SK-N-SH (cell line): ENCODE data around the gene CCDC148. TPM values are rescaled to one million over a fixed set of nuclear protein-coding genes. Genes with fewer than 3 reads are reported as not detected.

Experiments used
- CTCF ChIA-PET: fragments of 300-600, 350-600 bp; formaldehyde crosslinking; extraction: SDS; loops from one replicate; lab custom pipeline; 2021; lab: Yijun Ruan, JAX
- POLR2A ChIA-PET: fragments of 350-600 bp; sonication (Branson Sonifier 250); formaldehyde crosslinking; extraction: SDS; loops from one replicate; lab custom pipeline; 2020; ENCODE audit warnings: antibody characterized with exemption, inconsistent platforms; lab: Yijun Ruan, JAX
- DNase-seq: peaks from one replicate; pipeline ENCODE4 v3.0.0; 2012
- H2AFZ ChIP-seq: fragments of 200-600 bp; sonication (generic); 2 replicates; pipeline ENCODE4 v1.8.1; 2016; ENCODE audit warnings: antibody characterized with exemption, mild to moderate bottlenecking, low read depth
- H3F3A ChIP-seq: fragments of 200-600 bp; sonication (generic); replicated peaks from 2 replicates; pipeline ENCODE3; 2016; ENCODE audit warnings: antibody characterized with exemption, mild to moderate bottlenecking; ENCODE audit not compliant: insufficient read depth
- H3K27ac ChIP-seq, 2 experiments: fragments of 200-500 bp in 1 of 2; fragments of 200-600 bp in 1 of 2; sonication (Bioruptor generic) in 1 of 2; sonication (generic), shearing (Covaris generic) in 1 of 2; 2 replicates each; pipeline versions ENCODE4 v1.5.1 to v1.6.1; 2014 to 2016; ENCODE audit warnings: low read depth in 2 of 2, inconsistent platforms in 1 of 2, low read length in 1 of 2, mild to moderate bottlenecking in 1 of 2, mixed read lengths in 1 of 2
- H3K27me3 ChIP-seq: fragments of 200-600 bp; sonication (generic), shearing (Covaris generic); 2 replicates; pipeline ENCODE4 v1.6.1; 2016; ENCODE audit warnings: mixed run types; ENCODE audit not compliant: insufficient read depth
- H3K36me3 ChIP-seq, 2 experiments: fragments of 200-500 bp in 1 of 2; fragments of 200-600 bp in 1 of 2; sonication (Bioruptor generic) in 1 of 2; sonication (generic) in 1 of 2; replicated peaks in 1 of 2; 2 replicates each; pipeline versions ENCODE3 to v1.5.1; 2014 to 2016; ENCODE audit warnings: low read length in 1 of 2, mild to moderate bottlenecking in 1 of 2; ENCODE audit not compliant: insufficient read depth in 2 of 2, control insufficient read depth in 1 of 2
- H3K4me1 ChIP-seq, 2 experiments: fragments of 200-500 bp in 1 of 2; fragments of 200-600 bp in 1 of 2; sonication (Bioruptor generic) in 1 of 2; sonication (generic), shearing (Covaris generic) in 1 of 2; 2 replicates each; pipeline versions ENCODE4 v1.5.1 to v1.6.1; 2014 to 2016; ENCODE audit warnings: low read depth in 1 of 2, low read length in 1 of 2, mixed run types in 1 of 2; ENCODE audit not compliant: insufficient read depth in 2 of 2, control insufficient read depth in 1 of 2
- H3K4me2 ChIP-seq: fragments of 200-600 bp; sonication (generic), shearing (Covaris generic); 2 replicates; pipeline ENCODE4 v1.6.1; 2017; ENCODE audit warnings: mixed run types
- H3K4me3 ChIP-seq, 2 experiments: fragments of 200-500 bp in 1 of 2; fragments of 200-600 bp in 1 of 2; sonication (Bioruptor generic) in 1 of 2; sonication (generic), shearing (Covaris generic) in 1 of 2; 2 replicates each; pipeline versions ENCODE4 v1.5.1 to v1.8.1; 2014 to 2016; ENCODE audit warnings: low read depth in 2 of 2, inconsistent platforms in 1 of 2, low read length in 1 of 2, mild to moderate bottlenecking in 1 of 2, mixed read lengths in 1 of 2, moderate library complexity in 1 of 2
- H3K79me2 ChIP-seq: fragments of 200-600 bp; sonication (generic); 2 replicates; pipeline ENCODE4 v1.8.1; 2017; ENCODE audit warnings: mild to moderate bottlenecking; ENCODE audit not compliant: insufficient read depth
- H3K9ac ChIP-seq: fragments of 200-600 bp; sonication (generic); 2 replicates; pipeline ENCODE4 v1.6.1; 2017; ENCODE audit warnings: mixed run types
- H3K9me2 ChIP-seq: fragments of 200-600 bp; sonication (generic); 2 replicates; pipeline ENCODE4 v1.6.1; 2017; ENCODE audit warnings: mixed run types
- H3K9me3 ChIP-seq: fragments of 200-600 bp; sonication (generic); 2 replicates; pipeline ENCODE4 v1.6.1; 2017; ENCODE audit warnings: mixed run types, mild to moderate bottlenecking, moderate library complexity
- H4K20me1 ChIP-seq: fragments of 200-600 bp; sonication (generic); 2 replicates; pipeline ENCODE4 v1.6.1; 2017; ENCODE audit warnings: mild to moderate bottlenecking, mixed run types; ENCODE audit not compliant: insufficient read depth
- CHD2 ChIP-seq: fragments of 150-350 bp; IDR thresholded peaks from 2 replicates; pipeline ENCODE4 v1.6.1; 2018; ENCODE audit warnings: low read length; ENCODE audit not compliant: partially characterized antibody
- CTCF ChIP-seq: fragments of 200-600 bp; sonication (generic); IDR thresholded peaks from 2 replicates; pipeline ENCODE4 v1.6.1; 2017; ENCODE audit warnings: antibody characterized with exemption, mild to moderate bottlenecking, moderate library complexity
- EZH2phosphoT487 ChIP-seq: fragments of 200-600 bp; sonication (generic); IDR thresholded peaks from 2 replicates; pipeline ENCODE4 v1.6.1; 2017; ENCODE audit warnings: low read depth, mixed run types, mild to moderate bottlenecking, antibody characterized with exemption, moderate library complexity, borderline replicate concordance
- FOSL2 ChIP-seq: IDR thresholded peaks from 2 replicates; pipeline ENCODE4 v1.4.0; 2012; ENCODE audit warnings: low read depth, mild to moderate bottlenecking, moderate library complexity, borderline replicate concordance
- GATA2 ChIP-seq: sonication (generic); formaldehyde crosslinking; IDR thresholded peaks from 2 replicates; pipeline ENCODE4 v1.5.0; 2020; ENCODE audit warnings: mild to moderate bottlenecking, missing genetic modification reagents
- MAX ChIP-seq: IDR thresholded peaks from 2 replicates; pipeline ENCODE4 v1.4.0; 2012; ENCODE audit warnings: low read depth
- MEF2A ChIP-seq: IDR thresholded peaks from 2 replicates; pipeline ENCODE4 v1.4.0; 2012; ENCODE audit warnings: low read depth, borderline replicate concordance
- RAD21 ChIP-seq: IDR thresholded peaks from 2 replicates; pipeline ENCODE4 v1.6.1; 2012; ENCODE audit warnings: mild to moderate bottlenecking, low read length
- REST ChIP-seq: IDR thresholded peaks from 2 replicates; pipeline ENCODE4 v1.6.1; 2012; ENCODE audit warnings: mild to moderate bottlenecking, low read depth, low read length, moderate library complexity
- RFX5 ChIP-seq: IDR thresholded peaks from 2 replicates; pipeline ENCODE4 v1.6.1; 2012; ENCODE audit warnings: mild to moderate bottlenecking, improper control_type of control experiment, low read length
- TAF1 ChIP-seq: IDR thresholded peaks from 2 replicates; pipeline ENCODE4 v1.6.1; 2012; ENCODE audit warnings: low read depth, mild to moderate bottlenecking, low read length, moderate library complexity, borderline replicate concordance
- ZBTB33 ChIP-seq: IDR thresholded peaks from 2 replicates; pipeline ENCODE4 v1.4.0; 2012; ENCODE audit warnings: low read depth, borderline replicate concordance
- WGBS: methylation state at CpG from one replicate; pipeline ENCODE4 v1.1.6; 2017; ENCODE audit warnings: low lambda C conversion rate; 5-methylcytosine and 5-hydroxymethylcytosine counted together
- polyA plus RNA-seq, 3 experiments: library from polyadenylated mRNA; depleted of rRNA; stranded (reverse); fragments of >200 nt; gene quantifications; 2 replicates each; pipeline ENCODE4 v1.2.3, GENCODE V29; 2012
- TF ChIP-seq, protein P1 (sequence below): fragments of 150-350 bp; IDR thresholded peaks from 2 replicates; pipeline ENCODE4 v1.6.1; 2016; ENCODE audit warnings: mild to moderate bottlenecking, low read depth, low read length

The CCDC148 gene
- polyA plus RNA-seq, 1 of the 3 experiments (the other 2 are of a cell fraction): 0.18 TPM

- Histone ChIP-seq H3K27me3 (no peaks in the 10 kb centered on the region), H3K27ac (no peak overlapping the region), H3K9me2 (no peaks in the 10 kb centered on the region), H2AFZ (no peak overlapping the region), H3K4me3 (no peak overlapping the region), H3K4me2 (no peak overlapping the region), H3K4me1 (peaks cover 0 to 3% of the 10 kb centered on the region in 2 experiments; a peak in 1 of 4 replicates), H3K9me3 (no peaks in the 10 kb centered on the region), H3K79me2 (no peaks in the 10 kb centered on the region), H3F3A (no peaks in the 10 kb centered on the region), H3K9ac (no peak overlapping the region), H3K36me3 (no peaks in the 10 kb centered on the region), H4K20me1 (no peaks in the 10 kb centered on the region)
- TF ChIP-seq RFX5: no peak
- TF ChIP-seq CHD2: no peak
- no peak for TF ChIP-seq REST
- TF ChIP-seq, protein P1, sequence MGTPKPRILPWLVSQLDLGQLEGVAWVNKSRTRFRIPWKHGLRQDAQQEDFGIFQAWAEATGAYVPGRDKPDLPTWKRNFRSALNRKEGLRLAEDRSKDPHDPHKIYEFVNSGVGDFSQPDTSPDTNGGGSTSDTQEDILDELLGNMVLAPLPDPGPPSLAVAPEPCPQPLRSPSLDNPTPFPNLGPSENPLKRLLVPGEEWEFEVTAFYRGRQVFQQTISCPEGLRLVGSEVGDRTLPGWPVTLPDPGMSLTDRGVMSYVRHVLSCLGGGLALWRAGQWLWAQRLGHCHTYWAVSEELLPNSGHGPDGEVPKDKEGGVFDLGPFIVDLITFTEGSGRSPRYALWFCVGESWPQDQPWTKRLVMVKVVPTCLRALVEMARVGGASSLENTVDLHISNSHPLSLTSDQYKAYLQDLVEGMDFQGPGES: no peak
- TF ChIP-seq RAD21: no peak
- no peak for TF ChIP-seq EZH2phosphoT487
- CTCF ChIA-PET: interaction anchor here (0.5 to 0.8 kb wide), 2 partner anchors 494 to 503 kb away, joined by 3 read pairs; no protein-coding TSS in a partner anchor
- WGBS: 41% methylated on average over 2 of the region's 2 CpGs
- POLR2A ChIA-PET: no interaction called here
- DNase-seq: no peak
Observed at GRCh38 chr2:158242280-158242679, 214.3 kb downstream of the CCDC148 start.

GRCh38 chr2:158240975-158241374 lies 215.6 kb downstream of the CCDC148 start:
- no peak overlapping the region for H3K4me3 ChIP-seq
- H3K4me2 ChIP-seq: no peak overlapping the region
- POLR2A ChIA-PET: no interaction called here
- DNase-seq: no peak
- H3F3A ChIP-seq: no peaks in the 10 kb centered on the region
- CTCF ChIA-PET: no interaction called here
- H4K20me1 ChIP-seq: no peaks in the 10 kb centered on the region
- WGBS: 35% methylated on average over 2 of the region's 2 CpGs
- TF ChIP-seq, protein P1: no peak
- TF ChIP-seq GATA2 (no peak), MAX (no peak), ZBTB33 (no peak), MEF2A (no peak), EZH2phosphoT487 (no peak), FOSL2 (no peak), TAF1 (no peak), RFX5 (no peak), CTCF (no peak)
- H3K27me3 ChIP-seq: no peaks in the 10 kb centered on the region
- no peaks in the 10 kb centered on the region for H3K9me3 ChIP-seq
- no peak overlapping the region for H2AFZ ChIP-seq
- no peaks in the 10 kb centered on the region for H3K36me3 ChIP-seq
- peaks cover 0 to 3% of the 10 kb centered on the region in 2 experiments; a peak in 1 of 4 replicates for H3K4me1 ChIP-seq
- no peaks in the 10 kb centered on the region for H3K9me2 ChIP-seq
- no peak overlapping the region for H3K27ac ChIP-seq
- no peak overlapping the region for H3K9ac ChIP-seq
- no peaks in the 10 kb centered on the region for H3K79me2 ChIP-seq
